Panc1 (cell line): ENCODE data around the gene RNF169.

Experiments
- CTCF ChIP-seq: fragments of 450-650 bp; IDR thresholded peaks from 2 replicates; pipeline ENCODE4 v1.5.1; 2017; ENCODE audit warnings: mild to moderate bottlenecking
- POLR2AphosphoS5 ChIP-seq: IDR thresholded peaks from 2 replicates; pipeline ENCODE4 v1.6.1; 2012; ENCODE audit warnings: mild to moderate bottlenecking, low read depth, low read length, moderate library complexity
- REST ChIP-seq, 2 experiments: IDR thresholded peaks; 2 replicates each; pipeline ENCODE4 v1.6.1; 2011 to 2012; ENCODE audit warnings: low read depth in 2 of 2, control low read depth in 1 of 2, low read length in 1 of 2, mild to moderate bottlenecking in 1 of 2, moderate library complexity in 1 of 2; ENCODE audit not compliant: insufficient read depth in 1 of 2

GRCh38 chr11:74847895-74848294 lies 99.2 kb downstream of the RNF169 start:
- TF ChIP-seq CTCF (no peak), REST (IDR thresholded peaks at IDR 0.05; ENCODE audit: insufficient read depth in 1 of 2, low read depth in 2 of 2, low read length in 1 of 2) (no peak), POLR2AphosphoS5 (no peak)
